SU-DHL-6 (cell line): ENCODE data around the gene CACNG8.
A peak's percentile ranks its signal among the peaks of the same experiment; 100 is the strongest.

Experiments used
- H2AFZ ChIP-seq: fragments of 200-600 bp; sonication (generic); 2 replicates; pipeline ENCODE4 v1.6.1; 2014; ENCODE audit warnings: low read depth, mild to moderate bottlenecking, moderate library complexity, mixed read lengths, antibody characterized with exemption, low read length; ENCODE audit not compliant: severe bottlenecking
- H3F3A ChIP-seq: fragments of 200-600 bp; shearing (Covaris generic); 2 replicates; pipeline ENCODE4 v1.6.0; 2016; ENCODE audit warnings: antibody characterized with exemption, mild to moderate bottlenecking; ENCODE audit not compliant: insufficient read depth
- H3K27ac ChIP-seq: fragments of 200-600 bp; sonication (generic); 2 replicates; pipeline ENCODE4 v1.5.1; 2016; ENCODE audit warnings: low read depth, mild to moderate bottlenecking, low read length, moderate library complexity, mixed read lengths
- H3K27me3 ChIP-seq: fragments of 200-600 bp; sonication (generic), shearing (Covaris generic); 2 replicates; pipeline ENCODE4 v1.6.0; 2014; ENCODE audit warnings: mild to moderate bottlenecking, low read length
- H3K36me3 ChIP-seq: fragments of 200-600 bp; sonication (generic); 2 replicates; pipeline ENCODE4 v1.6.1; 2014; ENCODE audit warnings: mild to moderate bottlenecking, low read length, mixed read lengths
- H3K4me2 ChIP-seq: fragments of 300-600, 200-600 bp; shearing (Covaris generic), sonication (generic); 2 replicates; pipeline ENCODE4 v1.6.0; 2014; ENCODE audit warnings: low read length, low read depth, mild to moderate bottlenecking; ENCODE audit not compliant: poor library complexity, severe bottlenecking
- H3K4me3 ChIP-seq: fragments of 200-600 bp; sonication (generic); 2 replicates; pipeline ENCODE4 v1.5.1; 2014; ENCODE audit warnings: antibody characterized with exemption, low read length, mild to moderate bottlenecking, mixed read lengths; ENCODE audit not compliant: insufficient read depth, poor library complexity, severe bottlenecking
- H3K79me2 ChIP-seq: fragments of 200-600 bp; sonication (generic); 2 replicates; pipeline ENCODE4 v1.6.1; 2014; ENCODE audit warnings: mild to moderate bottlenecking, low read length, moderate library complexity; ENCODE audit not compliant: insufficient read depth
- H3K9ac ChIP-seq: fragments of 200-600 bp; sonication (generic); 2 replicates; pipeline ENCODE4 v1.7.0; 2014; ENCODE audit warnings: mild to moderate bottlenecking, low read length
- H3K9me2 ChIP-seq: fragments of 200-600 bp; sonication (generic); replicated peaks from 2 replicates; pipeline ENCODE4 v1.6.1; 2014; ENCODE audit warnings: low read length; ENCODE audit not compliant: insufficient read depth
- H3K9me3 ChIP-seq: fragments of 200-600 bp; sonication (generic); 2 replicates; pipeline ENCODE4 v1.6.1; 2014; ENCODE audit warnings: low read length, mixed read lengths; ENCODE audit not compliant: insufficient read depth
- H4K20me1 ChIP-seq: fragments of 200-600 bp; sonication (generic); 2 replicates; pipeline ENCODE4 v1.6.1; 2014; ENCODE audit warnings: low read depth, mild to moderate bottlenecking, antibody characterized with exemption, low read length, moderate library complexity, mixed read lengths
- CTCF ChIP-seq: fragments of 200-600 bp; sonication (generic); IDR thresholded peaks from one replicate; pipeline ENCODE4 v1.5.1; 2017; ENCODE audit warnings: antibody characterized with exemption, mild to moderate bottlenecking, low read length, moderate library complexity; ENCODE audit not compliant: insufficient read depth, poor library complexity, severe bottlenecking
- EZH2phosphoT487 ChIP-seq: fragments of 200-600 bp; sonication (generic), shearing (Covaris generic); conservative IDR thresholded peaks from 2 replicates; pipeline ENCODE4 v1.6.1; 2018; ENCODE audit warnings: mild to moderate bottlenecking, antibody characterized with exemption, low read length, moderate library complexity, mixed read lengths

CACNG8 gene

GRCh38 chr19:53966931-53967330 is 4.2 kb downstream of the CACNG8 start:
- H3K4me2 ChIP-seq, result no peak overlapping the region
- no peaks in the 10 kb centered on the region for H4K20me1 ChIP-seq
- no peak overlapping the region for H3K4me3 ChIP-seq
- TF ChIP-seq CTCF (no peak), EZH2phosphoT487 (no peak)
- no peak overlapping the region for H3K27ac ChIP-seq
- H3K36me3 ChIP-seq, result no peaks in the 10 kb centered on the region
- H3K9me3 ChIP-seq, result no peaks in the 10 kb centered on the region
- H2AFZ ChIP-seq, result no peak overlapping the region
- no peaks in the 10 kb centered on the region for H3K9me2 ChIP-seq
- no peak overlapping the region for H3K9ac ChIP-seq
- no peaks in the 10 kb centered on the region for H3F3A ChIP-seq
- no peaks in the 10 kb centered on the region for H3K79me2 ChIP-seq
- no peaks in the 10 kb centered on the region for H3K27me3 ChIP-seq

- H3K4me3 ChIP-seq, result no peak overlapping the region
- no peaks in the 10 kb centered on the region for H3K9me2 ChIP-seq
- H3K9me3 ChIP-seq, result no peaks in the 10 kb centered on the region
- no peaks in the 10 kb centered on the region for H3K36me3 ChIP-seq
- H3K9ac ChIP-seq, result no peak overlapping the region
- H3F3A ChIP-seq, result no peaks in the 10 kb centered on the region
- H3K27ac ChIP-seq, result no peak overlapping the region
- no peaks in the 10 kb centered on the region for H3K27me3 ChIP-seq
- H4K20me1 ChIP-seq, result no peaks in the 10 kb centered on the region
- H3K79me2 ChIP-seq, result no peaks in the 10 kb centered on the region
- no peak overlapping the region for H2AFZ ChIP-seq
- H3K4me2 ChIP-seq, result no peak overlapping the region
- no peak for TF ChIP-seq EZH2phosphoT487
- TF ChIP-seq CTCF, result no peak
These were observed 6.6 kb downstream of the CACNG8 start for GRCh38 chr19:53969366-53969765.

- Histone ChIP-seq H3K9me3 (no peaks in the 10 kb centered on the region), H3K79me2 (no peaks in the 10 kb centered on the region), H3K9me2 (no peaks in the 10 kb centered on the region), H2AFZ (no peak overlapping the region), H3F3A (no peaks in the 10 kb centered on the region), H4K20me1 (no peaks in the 10 kb centered on the region), H3K4me2 (no peak overlapping the region), H3K9ac (no peak overlapping the region), H3K4me3 (no peak overlapping the region), H3K27me3 (no peaks in the 10 kb centered on the region), H3K27ac (no peak overlapping the region), H3K36me3 (no peaks in the 10 kb centered on the region)
- TF ChIP-seq EZH2phosphoT487, result no peak
- TF ChIP-seq CTCF, result no peak
These were observed 8.9 kb downstream of the CACNG8 start for GRCh38 chr19:53971673-53972072.

GRCh38 chr19:53977429-53977990 is 14.8 kb downstream of the CACNG8 start:
- no peak overlapping the region for H3K4me3 ChIP-seq
- TF ChIP-seq EZH2phosphoT487, result no peak
- no peak for TF ChIP-seq CTCF
- H3K27ac ChIP-seq, result no peak overlapping the region
- H3K4me2 ChIP-seq, result peak overlapping the region; percentile 41
- H3K27me3 ChIP-seq, result no peaks in the 10 kb centered on the region
- no peaks in the 10 kb centered on the region for H3K9me2 ChIP-seq
- H4K20me1 ChIP-seq, result no peaks in the 10 kb centered on the region
- H3K79me2 ChIP-seq, result no peaks in the 10 kb centered on the region
- no peak overlapping the region for H3K9ac ChIP-seq
- H3K36me3 ChIP-seq, result no peaks in the 10 kb centered on the region
- H2AFZ ChIP-seq, result peak overlapping the region; percentile 93
- no peaks in the 10 kb centered on the region for H3F3A ChIP-seq
- H3K9me3 ChIP-seq, result no peaks in the 10 kb centered on the region
